NCI-H524 (cell line): ENCODE measurements around the gene SPZ1.
"Not testable (repeated sequence)": the region's sequence is repeated elsewhere in the genome, so short reads cannot be mapped to it uniquely, and the experiment has no call there.

Experiments
- DNase-seq, 2 experiments: peaks; one replicate each; lab custom pipeline; 2025; lab: John Stamatoyannopoulos, UW

SPZ1 gene

GRCh38 chr5:80339116-80339515 is 19.3 kb downstream of the SPZ1 start:
- DNase-seq = no peak

DNA sequence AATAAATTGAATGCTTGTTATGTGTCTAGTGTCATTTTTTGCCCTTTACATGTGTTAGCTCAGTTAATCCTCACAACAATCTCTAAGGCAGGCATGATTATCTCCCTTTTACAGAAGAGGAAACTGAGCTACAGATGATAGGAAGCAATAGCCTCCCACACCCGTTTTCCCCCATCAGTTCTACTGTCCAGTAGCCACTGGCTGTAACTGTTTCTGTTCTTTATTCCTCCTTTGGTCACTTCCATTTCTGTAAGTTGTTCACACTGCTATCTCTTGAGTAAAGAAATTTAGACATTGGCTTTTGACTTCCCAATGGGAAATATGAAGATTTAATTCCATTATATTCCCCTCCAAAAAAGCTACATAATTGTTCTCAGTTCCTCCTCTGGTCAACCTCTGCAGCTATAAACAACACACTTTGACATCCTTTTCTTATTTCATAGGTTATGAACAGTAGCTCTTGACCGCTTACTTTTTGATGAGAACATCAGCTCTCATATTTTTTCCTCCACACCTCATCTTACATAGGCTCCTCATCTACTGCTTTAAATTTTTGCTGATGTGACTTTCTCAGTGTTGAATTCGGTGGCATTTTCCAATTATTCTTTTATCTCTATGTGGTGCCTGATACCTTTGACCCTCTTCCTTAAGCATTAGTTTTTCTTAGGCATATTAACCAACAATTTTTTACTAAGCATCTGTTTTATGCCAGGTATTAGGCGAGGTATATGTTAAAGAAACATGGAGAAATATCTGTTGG is 21.4 kb downstream of the SPZ1 start:
- DNase-seq = no peak

GRCh38 chr5:80343067-80343466 is 23.3 kb downstream of the SPZ1 start:
- DNase-seq = no peak

DNA sequence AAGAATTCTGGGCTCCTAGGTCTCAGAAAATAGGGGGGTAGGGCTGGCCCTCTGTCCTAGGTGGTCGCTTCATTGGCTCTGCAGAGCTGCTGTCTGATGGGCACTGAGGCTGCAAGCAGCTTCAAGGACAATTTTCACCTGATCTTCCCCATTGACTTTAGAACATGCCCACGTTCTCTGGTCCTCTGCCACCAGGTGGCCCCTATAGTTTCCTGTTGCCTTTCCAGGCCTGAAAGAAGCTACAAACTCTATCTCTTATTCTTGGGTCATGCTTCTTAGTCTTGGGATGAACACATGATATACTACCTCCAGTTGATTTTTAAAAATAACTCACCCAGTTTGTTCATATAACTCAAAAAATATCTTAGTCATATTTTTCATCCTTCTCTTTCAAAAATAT is 26.3 kb downstream of the SPZ1 start:
- DNase-seq = peak in 1 of 2 experiments; percentile 39

DNA sequence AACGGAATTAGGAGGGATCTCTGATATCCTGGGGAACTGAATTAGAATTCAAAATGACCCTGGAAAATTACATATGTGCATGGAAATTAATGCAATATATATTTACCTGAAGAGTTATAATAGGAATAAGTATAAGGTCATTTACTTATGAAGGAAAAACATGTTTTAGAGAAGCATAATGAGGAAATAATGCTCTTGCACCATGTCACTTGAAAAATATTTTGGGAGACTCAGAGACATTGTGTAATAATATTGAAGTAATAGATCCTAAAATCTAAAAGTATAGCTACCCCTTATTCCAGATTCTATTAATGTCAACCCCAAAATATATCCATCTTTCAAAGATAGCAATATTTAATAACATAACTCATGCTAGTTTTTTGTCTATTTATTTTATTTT is 28.4 kb downstream of the SPZ1 start:
- no peak for DNase-seq

DNA sequence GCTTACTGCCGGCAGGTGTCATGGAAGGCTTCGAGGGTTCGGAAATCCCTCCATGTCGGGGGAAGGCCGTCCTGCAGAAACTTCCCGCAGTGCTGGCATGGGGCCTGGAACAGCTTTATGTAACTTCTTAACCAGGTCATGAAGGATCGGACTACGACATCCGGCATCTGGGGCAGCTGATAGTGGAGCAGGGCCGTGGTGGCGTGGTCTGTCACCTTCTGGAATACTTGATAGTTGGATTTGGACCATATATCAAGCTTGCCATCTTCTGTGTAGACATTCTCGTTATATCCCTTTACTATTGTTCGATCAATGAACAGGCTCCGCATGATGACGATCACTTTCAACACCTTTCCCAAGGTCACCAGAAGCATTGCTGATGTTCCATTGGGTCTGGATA is 31.2 kb downstream of the SPZ1 start:
- not testable (repeated sequence) for DNase-seq

DNA sequence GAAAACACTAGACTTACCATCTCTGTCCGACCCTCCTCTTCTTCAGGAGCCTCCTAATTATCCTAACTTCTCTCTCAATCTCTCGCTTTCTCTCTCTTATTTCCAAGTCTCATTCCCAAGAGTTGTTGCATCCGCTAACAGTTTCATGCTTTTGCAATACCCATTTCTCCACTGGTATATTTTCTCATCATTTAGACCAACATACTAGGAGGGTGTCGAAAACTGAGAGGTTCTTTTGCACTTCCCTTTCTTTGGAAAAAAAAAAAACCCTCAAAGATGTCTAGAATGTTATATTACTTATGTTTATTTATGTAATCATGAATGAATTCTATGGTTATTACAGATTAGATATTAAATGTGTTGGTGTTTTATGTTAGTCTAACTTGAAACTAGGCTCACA is 35.9 kb downstream of the SPZ1 start:
- DNase-seq = no peak

DNA sequence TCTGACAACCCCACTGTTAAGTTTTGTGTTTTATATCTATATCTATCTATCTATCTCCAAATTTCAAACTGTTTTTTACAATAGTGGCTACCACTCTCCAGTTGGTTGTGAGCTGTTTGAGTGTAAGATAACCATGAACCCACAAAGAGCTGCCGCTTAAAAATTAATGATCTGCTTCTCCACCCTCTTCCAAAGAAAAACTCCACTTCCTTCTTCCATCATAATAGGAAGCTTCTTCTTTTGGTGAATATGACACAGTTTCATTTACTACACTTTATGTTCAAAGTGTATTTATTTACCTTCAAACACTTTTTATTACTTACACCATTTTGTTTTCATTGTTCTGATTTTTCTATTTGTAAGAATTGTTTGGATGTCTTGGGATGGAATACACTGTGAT is 37.9 kb downstream of the SPZ1 start:
- DNase-seq = no peak

DNA sequence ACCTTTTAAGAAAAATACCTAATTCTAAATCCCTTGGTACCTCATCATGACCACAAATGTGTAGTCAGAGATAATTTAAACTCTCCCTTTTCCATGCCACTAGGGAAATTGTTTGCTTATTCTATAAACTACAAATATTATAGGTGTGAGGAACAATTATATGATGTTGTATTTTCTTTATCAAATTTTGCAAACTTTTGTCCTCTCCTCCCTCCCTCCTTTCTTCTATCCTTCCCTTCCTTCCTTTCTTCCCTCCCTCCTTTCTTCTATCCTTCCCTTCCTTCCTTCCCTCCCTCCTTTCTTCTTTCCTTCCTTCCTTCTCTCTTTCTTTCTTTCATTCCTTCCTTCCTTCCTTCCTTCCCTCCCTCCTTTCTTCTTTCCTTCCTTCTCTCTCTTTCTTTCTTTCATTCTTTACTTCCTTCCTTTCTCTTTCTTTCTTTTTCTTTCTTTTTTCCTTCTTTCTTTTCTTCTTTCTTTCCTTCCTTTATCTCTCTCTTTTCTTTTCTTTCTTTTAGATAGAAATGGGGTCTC is 41.2 kb downstream of the SPZ1 start:
- no peak for DNase-seq

GRCh38 chr5:80364892-80365291 is 45.1 kb downstream of the SPZ1 start:
- DNase-seq = no peak

DNA sequence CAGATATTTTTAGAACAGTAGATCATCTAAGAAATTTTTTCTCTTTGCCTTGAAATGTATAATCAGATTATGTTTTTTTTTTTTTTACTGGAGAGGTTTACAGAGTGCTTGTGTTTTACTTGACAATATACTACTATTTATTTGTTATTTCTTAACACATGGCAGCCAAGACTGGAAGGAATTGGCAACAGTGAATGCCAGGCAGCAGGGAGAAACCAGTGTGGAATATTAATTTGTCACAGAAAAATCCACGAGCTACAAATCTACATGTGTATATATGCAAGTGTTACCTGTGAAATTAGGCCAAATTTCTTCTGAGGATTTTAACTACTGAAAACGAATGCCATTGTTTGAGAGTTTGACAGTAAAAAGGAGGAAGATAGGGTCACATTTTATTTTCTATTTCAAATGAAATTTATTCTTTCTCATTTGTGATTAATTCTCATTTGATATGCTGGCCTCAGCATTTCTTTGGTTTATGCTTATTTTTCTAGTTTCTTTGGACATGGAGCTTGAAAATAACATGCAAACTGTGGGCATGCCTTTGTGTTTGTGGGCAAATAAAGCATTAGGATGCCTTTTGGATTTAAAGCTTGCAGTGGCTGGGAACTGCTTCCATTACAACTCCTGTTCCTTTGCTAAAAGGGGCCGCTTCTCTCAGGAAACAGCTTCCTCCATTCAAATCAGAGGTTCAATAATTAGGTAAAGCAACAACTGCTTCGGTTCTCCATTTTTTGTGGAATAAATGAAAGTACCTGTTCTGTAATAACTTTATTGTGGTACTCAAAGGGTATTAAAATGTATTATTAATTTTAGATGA is 49.1 kb downstream of the SPZ1 start:
- DNase-seq = peak; percentile 2 to 44

DNA sequence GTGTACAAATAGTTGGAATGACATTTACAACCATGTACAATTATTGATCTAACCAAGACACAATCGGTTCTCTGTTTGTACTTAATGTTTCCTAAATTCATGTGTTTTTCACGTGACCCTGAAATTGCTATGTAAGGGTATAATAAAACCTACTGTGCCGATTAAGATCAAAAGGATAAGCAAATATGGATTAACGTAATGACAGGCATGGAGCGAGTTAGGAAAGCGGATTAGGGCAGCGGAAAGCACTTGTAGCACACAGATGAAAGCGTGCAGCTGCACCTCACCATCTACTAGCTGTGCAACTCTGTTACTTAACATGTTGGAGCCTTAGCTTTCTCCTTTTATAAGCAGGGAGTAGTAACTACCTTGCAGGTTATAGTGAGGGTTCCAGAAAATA is 49.7 kb downstream of the SPZ1 start:
- DNase-seq = peak; percentile 84 to 94

DNA sequence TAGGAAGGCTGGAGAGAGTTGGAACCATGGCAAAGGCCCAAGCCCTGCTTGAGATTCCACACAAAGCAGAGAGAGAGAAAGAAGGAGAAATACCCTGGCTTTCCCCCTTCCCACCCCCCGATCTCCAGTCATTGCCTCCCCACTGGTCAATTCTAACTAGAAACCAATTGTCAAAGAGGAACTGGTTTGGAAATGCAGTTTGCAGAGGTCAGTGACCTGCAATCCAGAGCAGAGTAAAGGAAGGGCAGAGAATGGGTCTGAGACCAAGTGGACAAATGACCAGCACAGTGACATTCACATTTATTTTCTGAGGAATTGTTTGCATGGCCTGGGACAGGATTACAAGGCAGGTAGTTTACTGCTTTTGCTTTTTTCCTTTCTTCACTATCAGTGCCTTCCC is 50.6 kb downstream of the SPZ1 start:
- DNase-seq = no peak
